Measurements from ENCODE around the gene SCN1B. TPM values are rescaled to one million over a fixed set of nuclear protein-coding genes. Genes with fewer than 3 reads are reported as not detected.
A peak's percentile ranks its signal among the peaks of the same experiment; 100 is the strongest.

The SCN1B gene
- total RNA-seq, 2 donors from 2014 or later, result 1.4 to 1.5 TPM

DNA sequence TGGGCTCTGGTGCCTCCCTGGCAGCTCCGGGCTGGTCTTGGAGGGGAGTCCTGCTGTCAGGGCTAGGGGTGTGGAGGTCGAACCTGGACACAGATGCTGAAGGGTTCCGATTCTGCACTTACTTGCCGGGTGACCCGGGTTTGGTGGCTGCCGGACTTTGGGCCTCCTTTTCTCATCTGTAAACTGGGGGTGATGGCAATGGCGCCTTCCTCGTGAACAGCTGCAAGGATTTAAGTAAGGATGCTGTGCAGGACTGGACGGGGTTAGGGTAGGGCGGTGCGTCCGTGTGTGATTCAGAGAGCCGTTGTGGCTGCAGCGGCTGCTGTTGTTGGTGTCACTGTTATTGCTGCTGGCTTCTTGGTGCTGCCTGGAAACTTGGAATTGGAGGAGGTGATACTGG, 13.6 kb downstream of the SCN1B start:
- Histone ChIP-seq H3K36me3 (ENCODE audit: control insufficient read depth, insufficient read depth, low read length) (no peaks in the 10 kb centered on the region), H3K27ac (ENCODE audit: low read depth, low read length) (no peak overlapping the region), H3K4me1 (ENCODE audit: control insufficient read depth, insufficient read depth, low read length) (no peaks in the 10 kb centered on the region), H3K4me3 (ENCODE audit: low read length) (no peak overlapping the region), H3K9me3 (ENCODE audit: control insufficient read depth, low read length) (no peaks in the 10 kb centered on the region), H3K27me3 (ENCODE audit: control insufficient read depth, insufficient read depth, low read length, poor library complexity, severe bottlenecking) (no peaks in the 10 kb centered on the region), H3K9ac (ENCODE audit: extremely low read depth, low read length, poor library complexity, severe bottlenecking) (no peak overlapping the region)
- Mint-ChIP-seq H3K36me3 (ENCODE audit: low read depth) (peaks cover 2% of the 10 kb centered on the region), H3K27ac (peak overlapping the region; percentile 33), H3K27me3 (ENCODE audit: insufficient read depth) (no peaks in the 10 kb centered on the region), H3K4me3 (no peak overlapping the region), H3K9me3 (no peaks in the 10 kb centered on the region), H3K4me1 (peaks cover 35% of the 10 kb centered on the region)
- TF ChIP-seq, protein P1, sequence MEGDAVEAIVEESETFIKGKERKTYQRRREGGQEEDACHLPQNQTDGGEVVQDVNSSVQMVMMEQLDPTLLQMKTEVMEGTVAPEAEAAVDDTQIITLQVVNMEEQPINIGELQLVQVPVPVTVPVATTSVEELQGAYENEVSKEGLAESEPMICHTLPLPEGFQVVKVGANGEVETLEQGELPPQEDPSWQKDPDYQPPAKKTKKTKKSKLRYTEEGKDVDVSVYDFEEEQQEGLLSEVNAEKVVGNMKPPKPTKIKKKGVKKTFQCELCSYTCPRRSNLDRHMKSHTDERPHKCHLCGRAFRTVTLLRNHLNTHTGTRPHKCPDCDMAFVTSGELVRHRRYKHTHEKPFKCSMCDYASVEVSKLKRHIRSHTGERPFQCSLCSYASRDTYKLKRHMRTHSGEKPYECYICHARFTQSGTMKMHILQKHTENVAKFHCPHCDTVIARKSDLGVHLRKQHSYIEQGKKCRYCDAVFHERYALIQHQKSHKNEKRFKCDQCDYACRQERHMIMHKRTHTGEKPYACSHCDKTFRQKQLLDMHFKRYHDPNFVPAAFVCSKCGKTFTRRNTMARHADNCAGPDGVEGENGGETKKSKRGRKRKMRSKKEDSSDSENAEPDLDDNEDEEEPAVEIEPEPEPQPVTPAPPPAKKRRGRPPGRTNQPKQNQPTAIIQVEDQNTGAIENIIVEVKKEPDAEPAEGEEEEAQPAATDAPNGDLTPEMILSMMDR (conservative IDR thresholded peaks at IDR 0.05), result no peak
- WGBS, 2 experiments (ENCODE audit: insufficient coverage in 1 of 2, insufficient read length in 1 of 2), result 90 to 94% methylated on average over 10 to 14 of the region's 14 CpGs
- no peak for DNase-seq

DNA sequence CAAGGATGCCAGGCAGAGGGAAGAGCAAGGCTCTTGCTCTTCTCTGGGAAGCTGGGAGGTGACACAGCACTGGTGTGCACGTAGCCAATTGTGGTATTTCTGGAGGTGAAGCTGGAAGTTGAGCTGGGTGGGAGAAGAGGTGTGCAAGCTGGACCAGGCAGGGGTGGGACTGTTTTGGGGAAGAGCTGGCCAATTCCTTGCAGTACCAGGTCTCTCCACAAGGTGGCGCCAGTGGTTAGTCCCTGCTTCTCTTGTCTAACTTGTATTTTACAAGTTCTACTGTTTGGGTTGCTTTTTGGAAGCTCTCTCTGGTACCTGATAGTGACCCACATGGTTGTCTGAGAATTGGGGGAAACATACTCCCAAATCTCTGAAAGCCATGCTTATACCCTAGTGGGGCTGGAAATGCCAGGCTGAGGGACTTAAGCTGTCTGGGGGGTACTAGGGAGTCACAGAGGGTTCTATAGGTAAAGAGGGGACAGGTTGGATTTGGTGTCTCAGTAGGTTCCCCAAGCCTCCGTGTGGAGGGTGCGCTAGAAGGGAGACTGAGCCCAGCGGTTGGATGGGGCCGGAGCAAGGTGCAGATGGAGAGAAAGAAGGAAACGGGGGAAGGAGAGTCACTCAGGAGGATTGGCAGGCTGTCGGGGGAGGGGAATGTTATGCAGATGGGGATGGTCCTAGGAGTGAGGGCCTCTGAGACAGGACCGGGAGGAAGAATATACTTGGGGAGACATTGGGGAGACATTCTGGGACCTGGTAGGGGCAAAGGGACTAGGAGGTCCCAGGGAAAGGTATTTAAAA, 14.2 kb downstream of the SCN1B start:
- H3K27me3 ChIP-seq (ENCODE audit: control insufficient read depth, insufficient read depth, low read length, poor library complexity, severe bottlenecking), result no peaks in the 10 kb centered on the region
- Mint-ChIP-seq H3K27ac (peak overlapping the region; percentile 33), H3K4me1 (peaks cover 35% of the 10 kb centered on the region), H3K36me3 (ENCODE audit: low read depth) (peaks cover 5% of the 10 kb centered on the region), H3K27me3 (ENCODE audit: insufficient read depth) (no peaks in the 10 kb centered on the region), H3K4me3 (no peak overlapping the region), H3K9me3 (no peaks in the 10 kb centered on the region)
- H3K4me1 ChIP-seq (ENCODE audit: control insufficient read depth, insufficient read depth, low read length), result no peaks in the 10 kb centered on the region
- no peak overlapping the region for H3K9ac ChIP-seq (ENCODE audit: extremely low read depth, low read length, poor library complexity, severe bottlenecking)
- H3K4me3 ChIP-seq (ENCODE audit: low read length), result no peak overlapping the region
- peak; percentile 93 for DNase-seq
- H3K9me3 ChIP-seq (ENCODE audit: control insufficient read depth, low read length), result no peaks in the 10 kb centered on the region
- TF ChIP-seq, protein P1 (conservative IDR thresholded peaks at IDR 0.05), result peak; percentile 100
- H3K27ac ChIP-seq (ENCODE audit: low read depth, low read length), result no peak overlapping the region
- 70 to 71% methylated on average over 7 to 9 of the region's 9 CpGs for WGBS, 2 experiments (ENCODE audit: insufficient coverage in 1 of 2, insufficient read length in 1 of 2)
- no peaks in the 10 kb centered on the region for H3K36me3 ChIP-seq (ENCODE audit: control insufficient read depth, insufficient read depth, low read length)

DNA sequence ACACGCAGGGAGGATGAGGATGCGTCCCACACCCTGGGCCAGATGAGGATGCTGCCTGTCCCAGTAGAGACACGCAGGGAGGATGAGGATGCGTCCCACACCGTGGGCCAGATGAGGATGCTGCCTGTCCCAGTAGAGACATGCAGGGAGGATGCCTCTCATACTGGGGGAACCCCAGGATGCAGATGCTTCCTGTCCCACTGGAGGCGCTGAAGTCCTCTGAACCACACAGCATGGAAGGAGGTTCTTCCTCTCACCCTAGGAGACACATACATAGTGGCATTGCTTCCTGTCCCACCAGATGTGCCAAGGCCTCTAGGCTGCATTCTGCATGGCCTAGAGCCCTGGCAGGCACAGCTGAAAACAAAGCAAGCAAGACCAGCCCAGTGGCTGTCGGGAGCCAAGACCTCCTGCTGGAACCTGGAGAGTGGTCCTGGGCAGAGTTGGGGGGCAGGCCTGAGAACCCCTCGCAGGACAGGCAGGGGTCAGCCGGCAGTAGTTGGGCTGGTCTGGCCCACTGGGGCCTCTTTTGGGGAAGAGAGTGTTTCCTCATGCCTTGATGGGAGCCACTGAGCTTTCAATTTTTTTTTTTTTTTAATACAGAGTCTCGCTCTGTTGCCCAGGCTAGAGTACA, 15.5 kb downstream of the SCN1B start:
- Histone ChIP-seq H3K4me1 (ENCODE audit: control insufficient read depth, insufficient read depth, low read length) (no peaks in the 10 kb centered on the region), H3K9me3 (ENCODE audit: control insufficient read depth, low read length) (no peaks in the 10 kb centered on the region), H3K4me3 (ENCODE audit: low read length) (no peak overlapping the region), H3K36me3 (ENCODE audit: control insufficient read depth, insufficient read depth, low read length) (no peaks in the 10 kb centered on the region), H3K27ac (ENCODE audit: low read depth, low read length) (no peak overlapping the region), H3K9ac (ENCODE audit: extremely low read depth, low read length, poor library complexity, severe bottlenecking) (no peak overlapping the region), H3K27me3 (ENCODE audit: control insufficient read depth, insufficient read depth, low read length, poor library complexity, severe bottlenecking) (no peaks in the 10 kb centered on the region)
- peaks cover 29% of the 10 kb centered on the region for H3K4me1 Mint-ChIP-seq
- DNase-seq, result peak; percentile 87
- no peaks in the 10 kb centered on the region for H3K27me3 Mint-ChIP-seq (ENCODE audit: insufficient read depth)
- peak overlapping the region; percentile 84 for H3K27ac Mint-ChIP-seq
- no peaks in the 10 kb centered on the region for H3K9me3 Mint-ChIP-seq
- TF ChIP-seq, protein P1 (conservative IDR thresholded peaks at IDR 0.05), result peak; percentile 63
- no peak overlapping the region for H3K4me3 Mint-ChIP-seq
- WGBS, 2 experiments (ENCODE audit: insufficient coverage in 1 of 2, insufficient read length in 1 of 2), result 78 to 79% methylated on average over 8 to 10 of the region's 10 CpGs
- peaks cover 12% of the 10 kb centered on the region for H3K36me3 Mint-ChIP-seq (ENCODE audit: low read depth)

Measured in endodermal cell (in vitro differentiated cells).